Naive thymus-derived CD8-positive, alpha-beta T cell (primary cell): ENCODE results near the gene TGFBR3L. TPM values are rescaled to one million over a fixed set of nuclear protein-coding genes. Genes with fewer than 3 reads are reported as not detected.
"Not testable (repeated sequence)": the region's sequence is repeated elsewhere in the genome, so short reads cannot be mapped to it uniquely, and the experiment has no call there.

Experiments used
- ATAC-seq, 2 donors: fragments of 150-1000 bp; cut with Tn5 transposase in 1 of 2; sonication (Bioruptor Pico), chemical (Tn5 transposase) in 1 of 2; 1 replicate in 1 of 2; 2 replicates in 1 of 2; pipeline ENCODE4 v1.10.0; 2021; ENCODE audit warnings: mild to moderate bottlenecking in 2 of 2, moderate library complexity in 2 of 2
- POLR2A ChIA-PET: fragments of 350-600 bp; sonication (Branson Sonifier 250); formaldehyde crosslinking; loops from one replicate; lab custom pipeline; 2021; ENCODE audit warnings: antibody characterized with exemption; lab: Charles Lee
- DNase-seq, 10 donors: peaks; one replicate each; pipeline versions ENCODE4 v3.0.0 to v3.0.0-alpha.2; 2020 to 2022
- H3K27ac Mint-ChIP-seq, 10 donors: one replicate each; pipeline ENCODE4 v1.8.0; 2020 to 2022; ENCODE audit warnings: mild to moderate bottlenecking in 10 of 10, mixed read lengths in 10 of 10, moderate library complexity in 4 of 10, inconsistent platforms in 1 of 10
- H3K27me3 Mint-ChIP-seq, 5 donors: one replicate each; pipeline ENCODE4 v1.8.0; 2021 to 2022; ENCODE audit warnings: mixed read lengths in 5 of 5
- H3K36me3 Mint-ChIP-seq, 3 donors: one replicate each; pipeline ENCODE4 v1.8.0; 2020 to 2022; ENCODE audit warnings: mixed read lengths in 3 of 3, mild to moderate bottlenecking in 2 of 3, inconsistent platforms in 1 of 3
- H3K4me1 Mint-ChIP-seq, 4 donors: one replicate each; pipeline ENCODE4 v1.8.0; 2021 to 2022; ENCODE audit warnings: mixed read lengths in 4 of 4
- H3K4me3 Mint-ChIP-seq, 10 donors: one replicate each; pipeline ENCODE4 v1.8.0; 2020 to 2022; ENCODE audit warnings: mild to moderate bottlenecking in 10 of 10, mixed read lengths in 10 of 10, moderate library complexity in 6 of 10, inconsistent platforms in 1 of 10
- H3K9me3 Mint-ChIP-seq, 9 donors: one replicate each; pipeline ENCODE4 v1.8.0; 2020 to 2022; ENCODE audit warnings: mixed read lengths in 9 of 9, mild to moderate bottlenecking in 3 of 9, inconsistent platforms in 1 of 9, moderate library complexity in 1 of 9
- polyA plus RNA-seq, 3 donors: library from polyadenylated mRNA; unstranded; fragments of 300-500 nt; fragmentation: Illumina TruSeq; gene quantifications; one replicate each; pipeline ENCODE4 v1.2.3, GENCODE V29; 2021
- total RNA-seq, 8 experiments: library from RNA in 2 of 8; stranded (reverse) in 2 of 8; gene quantifications; one replicate each; pipeline ENCODE4 v1.2.3 and lab custom pipeline; 2021 to 2026

TGFBR3L gene
- total and polyA plus RNA-seq, 5 experiments from 2014 or later = 0.41 to 0.60 (median 0.57) TPM; not detected in 2

GRCh38 chr19:7927605-7928333 is 13.1 kb downstream of the TGFBR3L start:
- peaks cover 11 to 30% (median 20%) of the 10 kb centered on the region in 4 donors for H3K4me1 Mint-ChIP-seq
- H3K4me3 Mint-ChIP-seq = peak overlapping the region in 4 of 10 donors; percentile 4 to 28 (median 21)
- H3K36me3 Mint-ChIP-seq = peaks cover 0 to 17% (median 2%) of the 10 kb centered on the region in 3 donors
- DNase-seq = peak in 1 of 10 donors; percentile 17
- H3K27me3 Mint-ChIP-seq = peaks cover 0 to 1% (median 0%) of the 10 kb centered on the region in 5 donors
- POLR2A ChIA-PET = interaction anchor here (1.2 to 2.2 kb wide), 2 partner anchors 16 to 24 kb away, joined by 5 to 15 read pairs; partner anchors contain the start of genes MAP2K7 and TIMM44
- no peak for ATAC-seq
- peaks cover 0 to 2% (median 0%) of the 10 kb centered on the region in 9 donors for H3K9me3 Mint-ChIP-seq
- peak overlapping the region in 3 of 10 donors; percentile 20 to 88 (median 83) for H3K27ac Mint-ChIP-seq

GRCh38 chr19:7928334-7928706 is 13.7 kb downstream of the TGFBR3L start:
- Mint-ChIP-seq H3K27ac (peak overlapping the region in 4 of 10 donors; percentile 43 to 88 (median 78)), H3K36me3 (peaks cover 0 to 15% (median 2%) of the 10 kb centered on the region in 3 donors)

GRCh38 chr19:7928741-7929701 is 14.4 kb downstream of the TGFBR3L start:
- Mint-ChIP-seq H3K9me3 (peaks cover 0 to 2% (median 0%) of the 10 kb centered on the region in 9 donors), H3K4me3 (peak overlapping the region in 4 of 10 donors; percentile 2 to 56 (median 13)), H3K4me1 (peaks cover 11 to 25% (median 14%) of the 10 kb centered on the region in 4 donors), H3K27me3 (peaks cover 0 to 1% (median 0%) of the 10 kb centered on the region in 5 donors), H3K27ac (peak overlapping the region in 7 of 10 donors; percentile 62 to 88 (median 79)), H3K36me3 (peaks cover 0 to 19% (median 2%) of the 10 kb centered on the region in 3 donors)
- POLR2A ChIA-PET = interaction anchor here (0.6 to 4.4 kb wide), 6 partner anchors 8 to 1779 kb away, joined by 3 to 21 read pairs (median 4); partner anchors contain the start of genes ELAVL1, SNAPC2 and TIMM44
- DNase-seq (peak; percentile 55 to 87 (median 78)), ATAC-seq (peak; percentile 48 to 73)

More at GRCh38 chr19:7928334-7928706, 13.7 kb downstream of the TGFBR3L start:
- POLR2A ChIA-PET = interaction anchor here (0.9 to 4.4 kb wide), 2 partner anchors 9 to 16 kb away, joined by 3 to 21 read pairs; partner anchors contain the start of gene TIMM44
- Mint-ChIP-seq H3K4me3 (peak overlapping the region in 7 of 10 donors; percentile 2 to 63 (median 48)), H3K9me3 (peaks cover 0 to 2% (median 0%) of the 10 kb centered on the region in 9 donors), H3K27me3 (peaks cover 0 to 1% (median 0%) of the 10 kb centered on the region in 5 donors), H3K4me1 (peaks cover 11 to 25% (median 15%) of the 10 kb centered on the region in 4 donors)
- DNase-seq = no peak
- ATAC-seq = no peak

GRCh38 chr19:7930030-7930429 is 15.4 kb downstream of the TGFBR3L start:
- Mint-ChIP-seq H3K4me1 (peaks cover 9 to 24% (median 13%) of the 10 kb centered on the region in 4 donors), H3K27ac (peak overlapping the region in 3 of 10 donors; percentile 66 to 88 (median 79)), H3K36me3 (peaks cover 0 to 23% (median 4%) of the 10 kb centered on the region in 3 donors)
- H3K4me3 Mint-ChIP-seq, ATAC-seq, H3K27me3 Mint-ChIP-seq, DNase-seq, H3K9me3 Mint-ChIP-seq: not testable (repeated sequence)
- POLR2A ChIA-PET = interaction anchor here (2.0 to 4.4 kb wide), 2 partner anchors 9 to 14 kb away, joined by 5 to 21 read pairs; partner anchors contain the start of genes SNAPC2 and TIMM44

- no peak for ATAC-seq
- H3K27me3 Mint-ChIP-seq = no peaks in the 10 kb centered on the region
- H3K36me3 Mint-ChIP-seq = peaks cover 0 to 31% (median 8%) of the 10 kb centered on the region in 3 donors
- POLR2A ChIA-PET = interaction anchor here (4.4 kb wide), 1 partner anchor 13 kb away, joined by 21 read pairs; the partner anchor contains the start of gene TIMM44
- H3K4me1 Mint-ChIP-seq = peaks cover 7 to 25% (median 12%) of the 10 kb centered on the region in 4 donors
- no peak for DNase-seq
- no peak overlapping the region for H3K4me3 Mint-ChIP-seq
- H3K27ac Mint-ChIP-seq = no peak overlapping the region
- no peaks in the 10 kb centered on the region for H3K9me3 Mint-ChIP-seq
Measured at GRCh38 chr19:7930765-7931164, 16.1 kb downstream of the TGFBR3L start.

GRCh38 chr19:7931221-7932061 is 16.8 kb downstream of the TGFBR3L start:
- H3K27ac Mint-ChIP-seq = peak overlapping the region in 1 of 10 donors; percentile 40
- no peaks in the 10 kb centered on the region for H3K27me3 Mint-ChIP-seq
- peaks cover 0 to 38% (median 9%) of the 10 kb centered on the region in 3 donors for H3K36me3 Mint-ChIP-seq
- H3K9me3 Mint-ChIP-seq = no peaks in the 10 kb centered on the region
- POLR2A ChIA-PET = interaction anchor here (4.4 kb wide), 1 partner anchor 12 kb away, joined by 21 read pairs; the partner anchor contains the start of gene TIMM44
- peaks cover 5 to 23% (median 10%) of the 10 kb centered on the region in 4 donors for H3K4me1 Mint-ChIP-seq
- no peak for DNase-seq
- no peak for ATAC-seq
- no peak overlapping the region for H3K4me3 Mint-ChIP-seq

- peaks cover 0 to 44% (median 9%) of the 10 kb centered on the region in 3 donors for H3K36me3 Mint-ChIP-seq
- ATAC-seq = no peak
- POLR2A ChIA-PET = interaction anchor here (4.4 kb wide), 1 partner anchor 12 kb away, joined by 21 read pairs; the partner anchor contains the start of gene TIMM44
- H3K9me3 Mint-ChIP-seq = no peaks in the 10 kb centered on the region
- H3K4me1 Mint-ChIP-seq = peaks cover 4 to 20% (median 7%) of the 10 kb centered on the region in 4 donors
- DNase-seq = no peak
- H3K4me3 Mint-ChIP-seq = no peak overlapping the region
- no peaks in the 10 kb centered on the region for H3K27me3 Mint-ChIP-seq
- no peak overlapping the region for H3K27ac Mint-ChIP-seq
Measured at GRCh38 chr19:7932276-7932929, 17.8 kb downstream of the TGFBR3L start.

- POLR2A ChIA-PET = no interaction called here
- H3K9me3 Mint-ChIP-seq = no peaks in the 10 kb centered on the region
- no peak overlapping the region for H3K4me3 Mint-ChIP-seq
- H3K36me3 Mint-ChIP-seq = peaks cover 0 to 49% (median 9%) of the 10 kb centered on the region in 3 donors
- H3K4me1 Mint-ChIP-seq = peaks cover 4 to 19% (median 7%) of the 10 kb centered on the region in 4 donors
- H3K27ac Mint-ChIP-seq = peak overlapping the region in 1 of 10 donors; percentile 29
- no peak for ATAC-seq
- DNase-seq = no peak
- no peaks in the 10 kb centered on the region for H3K27me3 Mint-ChIP-seq
Measured at GRCh38 chr19:7932930-7933300, 18.3 kb downstream of the TGFBR3L start.

DNA sequence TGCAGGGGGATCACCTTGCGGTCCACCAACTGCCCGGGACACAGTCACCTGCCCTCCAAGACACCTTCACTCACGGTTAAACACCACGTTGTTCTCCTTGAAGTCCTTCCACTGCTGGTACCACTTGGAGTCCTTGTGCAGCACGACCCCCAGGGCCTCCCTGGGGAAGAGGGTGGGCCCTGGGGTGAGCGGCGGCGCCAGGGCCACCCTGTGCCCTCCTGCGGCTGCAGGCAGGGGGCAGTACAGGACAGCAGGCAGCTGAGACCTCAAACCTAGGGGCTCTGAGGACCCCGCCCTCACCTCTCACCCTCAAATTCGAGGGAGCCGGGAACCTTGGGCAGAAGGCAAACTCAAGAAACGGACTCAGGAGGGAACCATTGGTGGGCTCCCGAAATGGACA is 18.8 kb downstream of the TGFBR3L start:
- H3K9me3 Mint-ChIP-seq = no peaks in the 10 kb centered on the region
- H3K36me3 Mint-ChIP-seq = peaks cover 0 to 52% (median 9%) of the 10 kb centered on the region in 3 donors
- peak overlapping the region in 1 of 10 donors; percentile 29 for H3K27ac Mint-ChIP-seq
- no peak overlapping the region for H3K4me3 Mint-ChIP-seq
- POLR2A ChIA-PET = no interaction called here
- no peaks in the 10 kb centered on the region for H3K27me3 Mint-ChIP-seq
- peaks cover 4 to 16% (median 7%) of the 10 kb centered on the region in 4 donors for H3K4me1 Mint-ChIP-seq
- no peak for ATAC-seq
- no peak for DNase-seq

GRCh38 chr19:7933828-7934725 is 19.4 kb downstream of the TGFBR3L start:
- Mint-ChIP-seq H3K27me3 (no peaks in the 10 kb centered on the region), H3K36me3 (peaks cover 0 to 58% (median 12%) of the 10 kb centered on the region in 3 donors), H3K4me1 (peaks cover 4 to 16% (median 8%) of the 10 kb centered on the region in 4 donors), H3K4me3 (no peak overlapping the region), H3K27ac (no peak overlapping the region), H3K9me3 (no peaks in the 10 kb centered on the region)
- POLR2A ChIA-PET = no interaction called here
- DNase-seq (peak in 1 of 10 donors; percentile 54), ATAC-seq (no peak)
